HG03039 (cell line): ENCODE results near the gene MSANTD3.
"Not testable (repeated sequence)": the region's sequence is repeated elsewhere in the genome, so short reads cannot be mapped to it uniquely, and the experiment has no call there.

Experiments
- ATAC-seq: cut with Tn5 transposase; IDR thresholded peaks from one replicate; pipeline ENCODE4 v1.9.1; 2021; ENCODE audit warnings: mild to moderate bottlenecking, moderate library complexity; ENCODE audit not compliant: unreplicated experiment

The MSANTD3 gene, protein sequence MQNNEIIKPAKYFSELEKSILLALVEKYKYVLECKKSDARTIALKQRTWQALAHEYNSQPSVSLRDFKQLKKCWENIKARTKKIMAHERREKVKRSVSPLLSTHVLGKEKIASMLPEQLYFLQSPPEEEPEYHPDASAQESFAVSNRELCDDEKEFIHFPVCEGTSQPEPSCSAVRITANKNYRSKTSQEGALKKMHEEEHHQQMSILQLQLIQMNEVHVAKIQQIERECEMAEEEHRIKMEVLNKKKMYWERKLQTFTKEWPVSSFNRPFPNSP

DNA sequence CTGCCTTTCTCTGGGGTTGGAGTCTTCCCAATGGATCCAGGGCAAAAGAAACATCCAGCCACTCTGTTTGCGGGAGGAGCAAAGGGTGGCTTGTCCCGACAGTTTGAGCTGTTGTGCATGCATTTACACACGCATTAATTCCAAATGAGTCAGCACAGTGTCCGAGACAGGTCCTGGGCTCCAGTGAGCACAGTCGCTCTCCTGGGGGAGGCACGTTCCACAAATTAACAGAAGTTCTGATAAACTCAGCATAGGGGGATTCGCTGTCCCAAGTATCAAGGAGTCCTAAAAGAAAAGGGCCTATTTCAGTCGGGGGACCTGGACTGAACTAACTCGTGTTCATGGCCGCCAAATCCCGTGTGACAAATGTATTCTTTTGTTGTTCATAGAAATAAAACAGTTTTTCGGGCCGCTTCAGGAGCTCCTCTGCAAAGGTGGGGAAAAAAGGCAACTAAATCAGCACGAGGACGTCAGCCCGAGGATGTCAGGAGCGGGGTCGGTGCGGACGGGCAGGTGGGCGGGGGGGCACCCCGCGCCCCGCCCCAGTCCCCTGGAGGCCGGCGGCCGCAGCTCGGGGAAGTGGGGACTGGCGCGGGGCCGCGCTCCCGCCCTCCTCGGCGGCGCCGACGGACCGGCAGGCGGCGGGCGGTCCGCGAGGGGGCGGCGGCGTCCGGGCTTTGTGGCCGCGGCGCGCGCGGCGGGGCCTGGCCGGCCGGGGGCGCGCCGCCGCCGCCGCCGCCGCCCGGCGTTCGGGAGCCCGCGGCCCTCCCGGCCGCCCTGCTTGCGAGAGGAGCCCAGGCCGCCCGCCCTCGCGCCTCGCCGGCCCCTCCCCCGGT lies at the start of gene MSANTD3:
Gene MSANTD3, plus strand, starts transcription at position 614 of the 836 bp plus-strand sequence. CDS start 14,796 bp downstream, outside the sequence.
- peak; percentile 79 for ATAC-seq

DNA sequence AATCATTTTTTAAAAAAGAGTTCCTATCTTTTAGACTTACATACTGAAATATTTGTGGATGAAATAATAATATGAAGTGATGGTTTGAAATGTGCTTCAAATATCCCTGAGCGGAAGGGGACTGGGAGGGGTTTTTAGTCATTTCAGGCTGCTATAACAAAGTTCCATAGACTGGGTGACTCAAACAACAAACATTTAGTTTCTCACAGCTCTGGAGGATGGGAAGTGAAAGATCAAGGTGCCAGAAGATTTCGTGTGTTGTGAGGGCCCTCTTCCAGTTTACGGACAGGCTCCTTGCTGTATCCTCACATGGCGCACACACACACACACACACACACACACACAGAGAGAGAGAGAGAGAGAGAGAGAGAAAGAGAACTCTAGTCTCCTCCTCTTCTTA lies 47.1 kb upstream of the MSANTD3 start:
- ATAC-seq: no peak

DNA sequence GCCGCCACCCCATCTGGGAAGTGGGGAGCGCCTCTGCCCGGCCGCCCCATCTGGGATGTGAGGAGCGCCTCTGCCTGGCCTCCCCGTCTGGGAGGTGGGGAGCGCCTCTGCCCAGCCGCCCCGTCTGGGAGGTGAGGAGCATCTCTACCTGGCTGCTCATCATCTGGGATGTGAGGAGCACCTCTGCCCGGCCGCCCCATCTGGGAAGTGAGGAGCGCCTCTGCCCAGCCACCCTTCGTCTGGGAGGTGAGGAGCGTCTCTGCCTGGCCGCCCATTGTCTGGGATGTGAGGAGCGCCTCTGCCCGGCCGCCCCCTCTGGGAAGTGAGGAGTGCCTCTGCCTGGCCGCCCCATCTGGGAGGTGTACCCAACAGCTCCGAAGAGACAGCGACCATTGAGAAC lies 34.0 kb upstream of the MSANTD3 start:
- not testable (repeated sequence) for ATAC-seq

DNA sequence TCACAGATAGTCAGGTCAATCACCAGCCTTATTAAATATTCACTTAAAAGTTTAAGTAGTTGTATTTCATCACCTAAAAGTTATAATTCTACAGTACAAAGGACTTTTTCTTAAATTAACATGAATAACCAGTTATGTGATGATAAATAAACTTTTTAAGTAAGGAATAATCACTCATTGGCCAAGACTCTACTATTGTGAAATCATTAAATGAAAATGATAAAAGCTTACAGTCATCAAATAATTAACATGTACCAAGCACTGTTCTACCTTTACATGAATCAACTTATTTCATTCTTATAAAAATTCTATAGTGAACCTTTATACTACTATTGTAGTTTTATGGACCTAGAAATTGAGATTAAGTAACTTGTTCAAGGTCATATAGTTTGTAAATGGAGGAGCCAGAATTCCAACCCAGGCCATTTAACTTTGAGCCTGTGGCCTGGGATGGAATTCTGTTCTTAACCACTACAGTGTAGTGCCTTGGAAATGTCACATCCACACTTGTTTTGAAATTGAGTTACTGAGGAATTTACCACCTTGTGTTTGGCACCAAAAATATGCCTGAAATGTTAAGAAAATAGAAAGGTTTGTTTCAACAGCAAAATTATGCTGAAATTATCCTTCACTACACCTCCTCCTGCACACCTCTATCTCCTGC lies 32.8 kb upstream of the MSANTD3 start:
- ATAC-seq: no peak

DNA sequence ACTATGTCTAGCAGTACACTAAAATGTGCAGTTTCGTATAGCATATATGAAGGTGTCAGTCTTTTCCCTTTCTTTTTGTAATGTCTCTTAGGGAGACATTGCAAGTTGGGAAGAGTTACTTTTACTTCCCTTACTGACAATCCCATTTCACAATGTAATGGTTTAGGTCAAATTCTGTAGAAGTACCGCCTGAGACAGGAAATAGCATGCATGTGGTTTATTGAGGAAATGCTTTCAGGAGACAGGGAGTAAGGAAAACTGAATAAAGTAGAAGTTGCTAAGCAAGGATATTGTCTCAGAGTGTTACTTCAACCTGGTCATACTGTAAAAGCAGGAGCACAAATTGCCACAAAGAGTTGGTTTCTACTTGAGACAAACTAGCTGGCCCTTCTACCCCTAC lies 32.1 kb upstream of the MSANTD3 start:
- no peak for ATAC-seq

DNA sequence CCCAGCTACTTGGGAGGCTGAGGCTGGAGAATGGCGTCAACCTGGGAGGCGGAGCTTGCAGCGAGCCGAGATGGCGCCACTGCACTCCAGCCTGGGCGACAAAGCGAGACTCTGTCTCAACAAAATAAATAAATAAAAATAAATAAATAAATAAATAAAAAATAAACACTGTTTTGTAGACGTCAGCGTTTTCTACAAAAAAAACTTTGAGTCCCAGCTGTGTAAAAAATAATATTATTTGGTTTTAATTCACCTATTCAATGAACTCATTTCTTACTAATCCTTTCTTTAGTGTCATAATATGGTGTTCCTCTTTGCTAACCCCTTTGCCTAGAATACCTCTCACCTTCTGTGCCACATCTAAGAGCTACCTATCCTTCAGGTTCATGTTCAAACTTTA lies 30.2 kb upstream of the MSANTD3 start:
- ATAC-seq: no peak

DNA sequence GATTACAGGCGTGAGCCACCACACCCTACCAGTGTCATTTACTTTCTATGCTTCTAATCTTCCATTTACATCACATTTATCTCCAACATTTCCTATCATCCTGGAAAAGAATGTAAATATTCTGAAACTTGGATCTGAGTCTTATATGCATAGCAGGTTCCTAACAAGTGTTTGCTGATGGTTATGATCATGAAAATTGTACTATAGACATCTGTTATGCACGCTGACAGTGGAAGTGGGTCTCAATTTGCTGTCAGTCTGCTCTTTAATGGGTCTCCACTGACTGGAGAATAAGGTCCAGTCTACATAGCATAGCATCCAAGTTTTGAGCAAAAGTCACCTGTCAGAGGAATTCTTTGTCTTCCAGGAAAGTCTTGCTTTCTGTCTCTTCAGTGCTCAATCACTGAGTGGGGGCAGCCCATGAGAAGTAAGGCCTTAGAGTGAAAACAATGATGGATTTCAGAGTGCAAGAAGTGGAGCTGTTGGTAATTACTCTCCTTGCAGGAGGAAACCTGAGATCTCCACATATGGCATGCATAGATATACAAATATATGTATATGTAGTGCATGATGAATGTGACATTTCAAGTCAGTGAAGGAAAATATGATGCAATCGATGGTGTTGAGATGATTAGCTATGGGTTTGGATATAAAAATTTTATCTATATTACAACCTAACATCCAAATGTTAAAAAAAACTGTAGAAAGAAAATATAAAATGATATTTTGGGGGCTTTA lies 29.2 kb upstream of the MSANTD3 start:
- no peak for ATAC-seq

DNA sequence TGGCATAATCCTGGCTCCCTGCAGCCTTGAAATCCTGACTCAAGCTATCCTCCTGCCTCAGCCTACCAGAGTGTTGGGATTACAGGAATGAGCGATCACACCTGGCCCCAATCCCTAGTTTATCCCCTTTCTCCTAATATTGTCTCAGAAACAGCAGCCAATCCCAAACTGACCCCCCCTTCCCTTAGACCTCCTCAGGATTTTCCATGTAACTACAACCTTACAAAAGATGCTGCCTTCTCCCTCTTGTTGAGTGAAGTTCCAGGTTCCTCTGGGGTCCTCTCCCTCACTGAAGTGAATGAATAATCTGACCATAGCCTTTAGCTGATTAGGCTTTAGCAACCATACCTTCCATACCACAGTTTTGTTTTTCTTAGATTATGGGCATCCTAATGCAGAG lies 25.9 kb upstream of the MSANTD3 start:
- ATAC-seq: no peak

DNA sequence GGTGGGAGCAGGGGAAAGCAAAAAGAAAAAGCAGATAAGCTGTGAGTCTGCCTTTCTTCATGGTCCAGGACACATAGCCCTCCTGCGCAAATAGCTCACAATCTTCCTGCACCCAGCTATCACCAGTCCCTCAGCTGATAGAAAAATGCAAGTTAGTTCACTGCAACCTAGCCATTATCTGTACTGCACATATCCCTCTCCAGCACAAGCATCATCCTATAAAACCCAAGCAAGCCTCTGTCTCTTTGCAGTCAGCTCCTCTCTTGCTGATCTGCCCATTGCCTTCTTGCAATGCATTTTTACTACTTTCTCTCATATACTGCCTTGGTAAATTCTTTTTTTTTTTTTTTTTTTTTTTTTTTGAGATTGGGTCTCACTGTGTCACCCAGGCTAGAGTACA lies 20.0 kb upstream of the MSANTD3 start:
- no peak for ATAC-seq

DNA sequence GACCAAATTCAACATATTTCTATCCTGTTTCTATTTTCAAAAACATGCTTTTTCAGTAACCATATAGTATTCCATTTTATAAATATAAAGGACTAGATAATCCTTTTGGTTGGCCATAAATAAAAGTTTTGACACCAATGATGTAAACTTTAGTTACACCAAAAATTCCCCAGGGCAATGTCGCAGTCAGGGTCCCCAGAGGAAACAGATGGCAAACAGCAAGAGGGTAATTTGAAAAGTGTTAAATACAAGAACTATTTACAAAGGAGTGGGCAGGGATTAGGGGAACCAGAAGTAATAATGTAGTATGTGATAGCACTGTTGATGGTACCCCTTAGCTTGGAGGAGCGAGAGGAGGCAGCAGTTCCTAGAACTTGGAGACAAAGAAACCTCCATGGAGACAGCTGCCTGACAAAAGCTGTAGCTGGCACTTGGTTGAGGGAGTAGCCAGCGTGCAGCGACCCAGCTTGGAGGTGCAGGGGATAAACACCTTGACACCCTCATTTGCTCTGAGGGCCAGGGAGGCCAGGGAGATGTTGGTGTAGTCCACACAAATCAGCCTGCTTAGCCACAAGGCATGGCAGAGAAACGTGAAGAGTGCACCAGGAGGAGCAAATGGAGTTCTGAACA lies 18.3 kb upstream of the MSANTD3 start:
- ATAC-seq: no peak

DNA sequence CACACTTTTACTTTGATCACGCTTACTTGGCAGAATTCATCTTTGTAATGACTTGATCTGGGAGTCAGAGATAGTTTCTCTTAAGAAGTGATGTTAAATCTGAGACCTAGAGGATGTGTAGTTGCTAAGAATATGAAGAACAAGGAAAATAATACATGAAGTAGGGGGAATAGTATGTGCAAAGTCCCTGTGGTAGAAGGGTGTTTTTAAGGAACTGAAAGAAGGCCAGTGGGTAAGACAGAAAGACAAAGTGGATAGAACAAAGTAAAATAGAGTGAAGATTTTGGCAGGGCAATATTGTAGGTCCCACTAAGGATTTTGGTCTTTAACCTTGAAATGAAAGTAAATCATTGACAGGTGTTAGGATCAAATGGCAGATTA lies 17.8 kb upstream of the MSANTD3 start:
- no peak for ATAC-seq

DNA sequence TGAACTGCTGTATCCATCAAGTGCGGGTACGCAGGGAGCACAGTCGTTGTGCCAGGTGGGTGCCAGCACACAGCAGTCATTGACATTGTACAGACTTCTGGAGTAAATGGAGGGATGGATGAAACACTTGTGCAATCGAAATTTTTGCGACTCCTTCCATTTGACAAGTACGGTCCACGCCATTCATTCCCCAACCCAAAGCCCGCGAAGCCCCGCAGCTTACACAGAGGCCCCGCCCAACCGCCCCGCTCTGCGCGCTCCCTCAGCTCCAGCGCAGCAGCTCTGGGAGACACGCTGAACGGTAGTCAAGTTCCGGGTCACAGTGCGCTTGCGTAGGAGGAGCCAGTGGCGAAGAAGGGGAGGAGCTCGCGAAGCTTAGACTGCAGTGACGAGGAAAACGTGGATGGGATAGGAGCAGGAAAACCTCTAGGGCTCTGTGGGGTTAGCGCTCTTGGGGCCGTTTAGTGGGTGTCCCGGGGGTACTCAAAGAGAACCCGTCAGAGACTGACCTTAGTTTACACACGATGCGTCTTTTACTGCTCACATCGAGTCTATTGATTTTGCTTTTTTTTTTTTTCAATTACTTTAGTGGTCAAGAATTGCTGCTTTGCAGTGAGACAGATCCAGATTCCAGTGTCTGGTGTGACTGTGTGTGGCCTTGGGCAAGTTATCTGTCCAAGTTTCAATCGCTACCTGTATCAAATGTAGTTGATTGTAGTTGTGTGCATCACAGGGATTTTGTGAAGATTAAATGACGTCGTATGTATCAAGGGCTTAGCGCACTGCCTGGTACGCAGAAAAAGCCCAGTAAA lies 15.3 kb upstream of the MSANTD3 start:
- ATAC-seq: peak; percentile 99

DNA sequence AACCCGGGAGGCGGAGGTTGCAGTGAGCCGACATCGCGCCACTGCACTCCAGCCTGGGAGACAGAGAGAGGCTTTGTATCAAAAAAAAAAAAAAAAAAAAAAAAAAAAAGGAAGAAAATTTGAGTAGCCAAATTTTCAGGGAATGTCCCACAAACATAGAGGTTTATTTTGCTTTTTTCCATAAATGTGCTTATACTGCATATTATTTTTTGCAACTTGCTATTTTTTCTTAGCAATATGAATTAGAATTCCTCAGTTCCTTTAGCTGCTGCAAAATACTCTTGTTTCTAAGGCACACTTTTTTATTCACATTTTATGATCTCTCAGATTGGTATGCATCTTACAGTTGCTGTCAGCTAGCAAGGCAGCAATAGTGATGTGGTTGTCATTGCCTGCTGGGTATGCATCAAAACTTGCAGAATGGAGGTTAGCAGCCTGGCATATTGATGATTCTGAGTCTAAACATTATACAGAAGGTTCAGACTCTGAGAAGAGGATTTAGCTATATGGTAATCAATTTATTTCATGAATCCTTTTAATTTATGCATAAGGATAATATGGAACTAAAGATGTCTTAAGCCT lies 13.0 kb upstream of the MSANTD3 start:
- no peak for ATAC-seq

DNA sequence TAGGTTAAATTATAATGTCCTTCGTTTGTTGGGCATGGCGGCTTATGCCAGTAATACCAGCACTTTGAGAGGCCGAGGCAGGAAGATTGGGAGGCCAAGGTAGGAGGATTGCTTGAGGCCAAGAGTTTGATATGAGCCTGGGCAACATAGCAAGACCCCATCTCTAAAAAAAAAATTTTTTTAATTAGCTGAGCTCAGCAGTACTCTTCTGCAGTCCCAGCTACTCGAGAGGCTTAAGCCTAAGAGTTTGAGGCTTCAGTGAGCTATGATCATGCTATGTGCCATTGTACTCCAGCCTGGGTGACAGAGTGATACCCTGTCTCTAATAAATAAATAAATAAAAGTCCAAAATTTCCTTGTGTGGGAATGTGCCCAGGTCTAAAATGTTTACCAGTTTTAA lies 9.1 kb upstream of the MSANTD3 start:
- no peak for ATAC-seq

DNA sequence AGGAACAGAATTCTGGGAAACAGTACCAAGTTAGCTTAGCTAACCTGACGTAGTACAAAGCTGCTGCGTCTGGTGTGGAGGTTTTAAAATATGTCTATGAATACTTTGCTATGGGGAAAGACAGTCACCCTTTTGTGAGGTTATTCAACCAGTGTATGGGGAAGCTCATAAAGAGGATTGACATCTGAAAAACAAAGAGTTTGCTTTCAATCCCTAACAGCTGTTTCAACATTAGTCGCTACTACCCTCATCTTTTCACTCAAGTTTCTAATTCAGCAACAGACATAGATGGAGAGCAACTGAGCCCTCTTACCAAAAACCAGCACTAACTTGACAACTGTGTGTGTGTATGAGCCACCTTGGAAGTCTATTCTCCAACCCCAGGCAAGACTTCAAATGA lies 7.8 kb upstream of the MSANTD3 start:
- ATAC-seq: no peak

DNA sequence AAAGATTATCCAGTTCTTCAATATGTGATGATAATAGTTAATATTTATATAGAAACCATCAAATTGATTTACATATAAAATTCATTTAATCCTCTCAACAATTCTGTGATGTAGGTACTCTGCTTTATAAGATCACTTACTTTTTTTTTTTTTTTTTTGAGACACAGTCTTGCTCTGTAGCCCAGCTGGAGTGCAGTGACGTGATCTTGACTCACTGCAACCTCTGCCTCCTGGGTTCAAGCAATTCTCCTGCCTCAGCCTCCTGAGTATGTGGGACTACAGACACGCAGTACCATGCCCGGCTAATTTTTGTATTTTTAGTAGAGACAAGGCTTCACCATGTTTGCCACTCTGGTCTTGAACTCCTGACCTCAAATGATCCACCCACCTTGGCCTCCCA lies 5.8 kb upstream of the MSANTD3 start:
- ATAC-seq: not testable (repeated sequence)

DNA sequence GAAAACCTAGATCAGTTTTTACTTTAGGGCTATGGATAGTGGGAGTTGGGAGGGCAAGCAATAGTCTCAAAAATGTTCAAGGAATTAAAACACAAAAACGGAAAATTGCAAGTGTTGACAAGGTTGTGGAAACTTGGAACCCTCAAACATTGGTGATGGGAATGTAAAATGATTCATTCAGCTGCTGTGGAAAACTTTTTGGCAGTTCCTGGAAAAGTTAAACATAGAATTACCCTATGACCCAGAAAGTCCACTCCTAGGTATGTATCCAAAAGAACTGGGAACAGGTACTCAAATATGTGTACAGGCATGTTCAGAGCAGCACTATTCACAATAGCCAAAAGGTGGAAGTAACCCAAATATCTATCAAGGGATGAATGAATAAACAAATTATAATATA lies 1.2 kb upstream of the MSANTD3 start:
- ATAC-seq: no peak

DNA sequence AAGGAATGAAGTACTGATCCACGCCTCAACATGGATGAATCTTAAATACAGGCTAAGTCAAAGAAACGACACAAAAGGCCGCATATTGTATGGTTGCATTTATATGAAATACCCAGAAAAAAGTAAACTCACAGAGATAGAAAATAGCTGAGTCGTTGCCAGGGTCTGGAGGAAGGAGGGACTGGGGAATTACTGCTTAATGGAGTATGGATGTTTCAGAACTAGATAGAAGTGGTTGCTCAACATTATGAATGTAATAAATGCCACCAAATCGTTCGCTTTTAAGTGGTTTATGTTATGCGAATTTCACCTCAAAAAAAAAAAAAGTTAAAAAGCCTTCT lies 784 bp upstream of the MSANTD3 start:
- no peak for ATAC-seq

DNA sequence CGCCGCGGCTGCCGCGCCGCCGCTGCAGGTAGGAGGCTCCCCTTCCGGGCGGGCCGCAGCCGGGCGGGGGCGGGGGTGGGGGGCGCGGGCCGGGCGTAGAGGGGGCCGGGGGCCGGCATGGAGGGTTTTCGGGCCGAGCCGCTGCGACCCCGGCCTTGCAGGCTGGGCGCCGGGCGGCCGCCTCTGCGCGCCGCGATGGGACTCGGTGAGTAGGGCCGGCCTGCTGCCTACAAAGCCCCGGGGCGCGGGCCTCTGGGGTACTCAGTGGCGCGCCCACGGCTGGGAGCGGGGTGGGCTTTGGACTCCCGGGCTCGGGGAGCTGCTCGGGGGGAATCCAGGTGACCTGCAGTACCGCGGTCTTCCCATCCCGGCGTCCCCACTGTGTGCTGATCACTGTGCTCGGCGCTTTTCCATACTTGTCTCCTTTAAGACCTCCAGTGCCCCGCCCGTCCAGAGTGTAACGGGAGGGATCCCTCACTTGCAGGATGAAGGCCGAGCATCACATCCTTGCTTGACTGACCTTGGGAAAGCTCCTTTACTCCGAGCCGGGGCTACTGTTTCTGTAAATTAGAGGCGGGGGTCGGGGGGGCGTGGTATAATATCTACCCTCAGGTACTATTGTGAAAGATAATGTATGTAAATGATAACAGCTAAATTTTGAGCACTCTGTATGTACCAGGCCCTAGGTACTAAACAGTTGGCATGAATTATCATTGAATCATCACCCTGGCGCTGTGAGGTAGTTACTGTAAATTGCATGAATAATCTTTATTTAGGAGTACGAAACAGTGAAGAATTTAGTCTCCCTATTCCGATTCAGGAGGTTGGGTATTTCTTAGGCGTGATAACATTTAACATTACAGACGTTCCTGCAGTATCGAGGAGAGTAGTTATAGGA lies 672 bp downstream of the MSANTD3 start:
- ATAC-seq: peak; percentile 40
